Measurements from ENCODE around the gene ARHGEF19. TPM values are rescaled to one million over a fixed set of nuclear protein-coding genes. Genes with fewer than 3 reads are reported as not detected.

The ARHGEF19 gene
- total RNA-seq (2012; rRNA removed) (3.3 and 4.5 TPM in 2 replicates), polyA plus RNA-seq (2012; rRNA removed) (16.8 and 17.2 TPM in 2 replicates), Bru-seq, nascent RNA (percentile 46 among the genes with signal in this experiment), BruChase-seq, experiment 1, labeled RNA remaining after a 6-hour chase (percentile 48 among the genes with signal in this experiment), BruChase-seq, experiment 2, labeled RNA remaining after a 2-hour chase (percentile 54 among the genes with signal in this experiment)
- 13.6 and 18.3 TPM in 2 replicates for polyA plus RNA-seq (2012; cell fraction: cytosol; rRNA removed)
- 34.8 and 65.2 TPM in 2 replicates for polyA plus RNA-seq (2012; cell fraction: nucleus; rRNA removed; ENCODE audit: low replicate concordance)
- long read RNA-seq, partial matches to known transcripts, result 7 of 13 reads
- long read RNA-seq, other reads (novel, unspliced or antisense), result 6 of 13 reads

GRCh38 chr1:16212251-16212961 lies at the start of gene ARHGEF19:
Gene ARHGEF19, minus strand, starts transcription at chr1:16212652. Its CDS starts 3,598 bp downstream, at chr1:16209054.
- dilution Hi-C loops (cut with HindIII; ENCODE audit: low sequenced_read_pairs, unreplicated experiment), result no loop called here
- DNase-seq (no peak), ATAC-seq (ENCODE audit: low read depth) (no peak)
- WGBS, 2 experiments (ENCODE audit: extremely low coverage in 2 of 2, insufficient read length in 1 of 2), result 39% methylated on average over 5 of the region's 14 CpGs; no CpG with 5 or more reads in 1 of the 2 experiments
- no peak for TF ChIP-seq RCOR1 (IDR thresholded peaks at IDR 0.05; ENCODE audit: insufficient replicate concordance, low read length)
- no peak for TF ChIP-seq CEBPB (IDR thresholded peaks at IDR 0.05; ENCODE audit: low read depth, low read length)
- no peak for TF ChIP-seq MAZ (IDR thresholded peaks at IDR 0.05; ENCODE audit: borderline replicate concordance, low read depth, low read length)
- TF ChIP-seq BHLHE40 (IDR thresholded peaks at IDR 0.05; ENCODE audit: low read depth, low read length), result no peak
- no peak for TF ChIP-seq FOS (IDR thresholded peaks at IDR 0.05; ENCODE audit: low read depth, low read length)
- TF ChIP-seq MXI1 (IDR thresholded peaks at IDR 0.05; ENCODE audit: borderline replicate concordance, low read depth, low read length), result no peak
- no peak for TF ChIP-seq NFE2L2 (IDR thresholded peaks at IDR 0.05; ENCODE audit: low read depth, low read length)
- TF ChIP-seq USF2 (IDR thresholded peaks at IDR 0.05; ENCODE audit: low read depth, low read length), result no peak
- TF ChIP-seq RAD21 (IDR thresholded peaks at IDR 0.05; ENCODE audit: low read length), result no peak
- no peak for TF ChIP-seq CHD1 (IDR thresholded peaks at IDR 0.05; ENCODE audit: low read depth, low read length)
- TF ChIP-seq POLR2A (IDR thresholded peaks at IDR 0.05; ENCODE audit: low read depth, low read length), result no peak
- TF ChIP-seq RFX5 (IDR thresholded peaks at IDR 0.05; ENCODE audit: low read depth, low read length), result no peak
- TF ChIP-seq SMC3 (IDR thresholded peaks at IDR 0.05; ENCODE audit: low read depth, low read length), result no peak
- CTCF ChIA-PET, result no interaction called here
- Histone ChIP-seq H2BK20ac (ENCODE audit: low read depth, low read length) (no peak within 1 kb of the TSS), H2AFZ (replicated peaks; ENCODE audit: low read length, poor library complexity) (no peak within 1 kb of the TSS), H3K9me1 (ENCODE audit: insufficient read depth, low read length) (0 out of 2 replicates have a peak, but pooled peaks cover 5% of the 10 kb centered on the region), H2AK9ac (replicated peaks; ENCODE audit: low read depth, low read length, poor library complexity) (peak within 1 kb of the TSS; percentile 28), H4K8ac (ENCODE audit: low read depth in 2 of 2, low read length in 2 of 2) (no peak within 1 kb of the TSS), H2BK5ac (ENCODE audit: low read depth, low read length, poor library complexity, severe bottlenecking) (no peak within 1 kb of the TSS), H3K18ac (ENCODE audit: low read depth, low read length) (no peak within 1 kb of the TSS), H3K27ac (ENCODE audit: insufficient read depth, low read length) (no peak within 1 kb of the TSS), H2BK15ac (ENCODE audit: low read depth, low read length) (no peak within 1 kb of the TSS), H3K36me3 (ENCODE audit: control insufficient read depth, insufficient read depth, low read length) (no peaks in the 10 kb centered on the region), H3K27me3 (ENCODE audit: control insufficient read depth, insufficient read depth, low read length) (no peaks in the 10 kb centered on the region), H2BK120ac (ENCODE audit: low read depth, low read length) (no peak within 1 kb of the TSS), H3K4ac (ENCODE audit: low read depth, low read length) (no peak within 1 kb of the TSS), H3K4me3 (ENCODE audit: insufficient read depth, low read depth, low read length) (no peak within 1 kb of the TSS), H4K91ac (ENCODE audit: insufficient read depth, low read depth, low read length) (no peak within 1 kb of the TSS), H3K4me1 (ENCODE audit: control insufficient read depth, insufficient read depth, low read length) (peaks cover 2% of the 10 kb centered on the region), H3K9ac (ENCODE audit: low read depth, low read length) (no peak within 1 kb of the TSS), H3K23ac (ENCODE audit: low read depth, low read length) (no peak within 1 kb of the TSS), H3K56ac (ENCODE audit: extremely low read depth, insufficient read depth, low read length) (no peak within 1 kb of the TSS), H3K4me2 (ENCODE audit: low read depth, low read length) (no peak within 1 kb of the TSS), H3K79me1 (ENCODE audit: low read depth in 1 of 2, low read length in 2 of 2) (no peaks in the 10 kb centered on the region), H2AK5ac (ENCODE audit: low read depth, low read length) (no peak within 1 kb of the TSS), H3K14ac (replicated peaks; ENCODE audit: low read depth, low read length) (no peak within 1 kb of the TSS), H4K5ac (ENCODE audit: low read depth, low read length) (no peak within 1 kb of the TSS), H3K9me3 (ENCODE audit: control insufficient read depth, insufficient read depth, low read length) (no peaks in the 10 kb centered on the region), H4K20me1 (ENCODE audit: insufficient read depth, low read length) (no peaks in the 10 kb centered on the region)
- in situ Hi-C loops (cut with MboI; ENCODE audit: low sequenced_read_pairs), result no loop called here
- POLR2A ChIA-PET (ENCODE audit: unreplicated experiment), result no interaction called here
- BruUV-seq (replicated peaks), result no TSS peak
- intact Hi-C loops (cut with micrococcal nuclease), result no loop called here
